OCI-LY3 (cell line): ENCODE data around the gene BABAM2.

Source experiments
- H2AFZ ChIP-seq: fragments of 200-600, 300-600 bp; shearing (Covaris generic); 2 replicates; pipeline ENCODE4 v1.6.0; 2014; ENCODE audit warnings: antibody characterized with exemption, low read depth, low read length
- H3K27ac ChIP-seq: fragments of 200-600, 300-600 bp; sonication (generic); 2 replicates; pipeline ENCODE4 v1.5.1; 2014; ENCODE audit warnings: mild to moderate bottlenecking, low read length, moderate library complexity, mixed read lengths
- H3K27me3 ChIP-seq: fragments of 200-600, 300-600 bp; sonication (generic); 2 replicates; pipeline ENCODE4 v1.6.1; 2014; ENCODE audit warnings: low read depth, low read length, mixed read lengths
- H3K36me3 ChIP-seq: fragments of 200-600, 300-600 bp; sonication (generic); replicated peaks from 2 replicates; pipeline ENCODE3; 2014; ENCODE audit warnings: low read depth, low read length, mixed read lengths
- H3K4me1 ChIP-seq: fragments of 300-600, 200-600 bp; sonication (generic); 2 replicates; pipeline ENCODE4 v1.6.1; 2014; ENCODE audit warnings: low read length, mixed read lengths
- H3K4me2 ChIP-seq: fragments of 200-600, 300-600 bp; sonication (generic); 2 replicates; pipeline ENCODE4 v1.6.1; 2014; ENCODE audit warnings: low read length, mixed read lengths
- H3K4me3 ChIP-seq: fragments of 300-600, 200-600 bp; sonication (generic); 2 replicates; pipeline ENCODE4 v1.5.1; 2014; ENCODE audit warnings: antibody characterized with exemption, mild to moderate bottlenecking, low read length, moderate library complexity
- H3K79me2 ChIP-seq: fragments of 300-600, 200-600 bp; shearing (Covaris generic); 2 replicates; pipeline ENCODE4 v1.6.1; 2014; ENCODE audit warnings: mild to moderate bottlenecking, low read length, mixed read lengths
- H3K9ac ChIP-seq: fragments of 300-600, 200-600 bp; shearing (Covaris generic); 2 replicates; pipeline ENCODE4 v1.6.0; 2014; ENCODE audit warnings: mild to moderate bottlenecking, low read length, moderate library complexity
- H3K9me3 ChIP-seq: fragments of 200-600, 300-600 bp; shearing (Covaris generic); 2 replicates; pipeline ENCODE4 v1.6.1; 2014; ENCODE audit warnings: low read length, mixed read lengths; ENCODE audit not compliant: insufficient read depth
- H4K20me1 ChIP-seq: fragments of 200-600, 300-600 bp; sonication (generic); 2 replicates; pipeline ENCODE4 v1.6.1; 2016; ENCODE audit warnings: low read length, mixed read lengths; ENCODE audit not compliant: insufficient read depth
- EZH2phosphoT487 ChIP-seq: fragments of 200-600 bp; shearing (Covaris generic); IDR thresholded peaks from 2 replicates; pipeline ENCODE4 v1.6.1; 2018; ENCODE audit warnings: antibody characterized with exemption, mixed run types, low read depth
- TF ChIP-seq, protein P1 (sequence below): fragments of 200-600, 300-600 bp; sonication (generic); IDR thresholded peaks from 2 replicates; pipeline ENCODE4 v1.5.1; 2014; ENCODE audit warnings: antibody characterized with exemption, low read length, low read depth

BABAM2 gene

DNA sequence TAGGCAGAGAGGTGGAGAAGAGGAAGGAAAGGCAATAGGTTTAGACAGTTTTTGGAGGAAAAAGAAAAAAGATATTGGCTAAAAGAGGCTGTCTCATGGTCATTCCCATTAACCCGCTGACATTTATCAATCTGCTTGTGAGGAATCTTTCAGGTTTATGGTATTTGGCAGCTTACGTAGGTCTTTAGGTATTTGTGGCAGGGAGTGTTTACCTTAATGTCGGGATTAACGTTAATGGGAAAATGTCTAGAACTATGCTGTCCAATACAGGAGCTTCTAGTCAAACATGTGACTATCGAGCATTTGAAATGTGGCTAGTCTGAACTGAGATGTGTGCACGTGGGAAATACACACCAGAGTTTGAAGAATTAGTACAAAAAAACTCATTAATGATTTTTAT, 144.2 kb downstream of the BABAM2 start:
- Histone ChIP-seq H3K36me3 (no peaks in the 10 kb centered on the region), H3K79me2 (no peaks in the 10 kb centered on the region), H3K9ac (no peak overlapping the region), H3K9me3 (no peaks in the 10 kb centered on the region), H4K20me1 (no peaks in the 10 kb centered on the region), H3K27ac (no peak overlapping the region), H2AFZ (no peak overlapping the region), H3K4me3 (no peak overlapping the region), H3K4me1 (no peaks in the 10 kb centered on the region), H3K4me2 (no peak overlapping the region), H3K27me3 (no peaks in the 10 kb centered on the region)
- TF ChIP-seq EZH2phosphoT487: no peak
- TF ChIP-seq, protein P1, sequence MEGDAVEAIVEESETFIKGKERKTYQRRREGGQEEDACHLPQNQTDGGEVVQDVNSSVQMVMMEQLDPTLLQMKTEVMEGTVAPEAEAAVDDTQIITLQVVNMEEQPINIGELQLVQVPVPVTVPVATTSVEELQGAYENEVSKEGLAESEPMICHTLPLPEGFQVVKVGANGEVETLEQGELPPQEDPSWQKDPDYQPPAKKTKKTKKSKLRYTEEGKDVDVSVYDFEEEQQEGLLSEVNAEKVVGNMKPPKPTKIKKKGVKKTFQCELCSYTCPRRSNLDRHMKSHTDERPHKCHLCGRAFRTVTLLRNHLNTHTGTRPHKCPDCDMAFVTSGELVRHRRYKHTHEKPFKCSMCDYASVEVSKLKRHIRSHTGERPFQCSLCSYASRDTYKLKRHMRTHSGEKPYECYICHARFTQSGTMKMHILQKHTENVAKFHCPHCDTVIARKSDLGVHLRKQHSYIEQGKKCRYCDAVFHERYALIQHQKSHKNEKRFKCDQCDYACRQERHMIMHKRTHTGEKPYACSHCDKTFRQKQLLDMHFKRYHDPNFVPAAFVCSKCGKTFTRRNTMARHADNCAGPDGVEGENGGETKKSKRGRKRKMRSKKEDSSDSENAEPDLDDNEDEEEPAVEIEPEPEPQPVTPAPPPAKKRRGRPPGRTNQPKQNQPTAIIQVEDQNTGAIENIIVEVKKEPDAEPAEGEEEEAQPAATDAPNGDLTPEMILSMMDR: no peak

DNA sequence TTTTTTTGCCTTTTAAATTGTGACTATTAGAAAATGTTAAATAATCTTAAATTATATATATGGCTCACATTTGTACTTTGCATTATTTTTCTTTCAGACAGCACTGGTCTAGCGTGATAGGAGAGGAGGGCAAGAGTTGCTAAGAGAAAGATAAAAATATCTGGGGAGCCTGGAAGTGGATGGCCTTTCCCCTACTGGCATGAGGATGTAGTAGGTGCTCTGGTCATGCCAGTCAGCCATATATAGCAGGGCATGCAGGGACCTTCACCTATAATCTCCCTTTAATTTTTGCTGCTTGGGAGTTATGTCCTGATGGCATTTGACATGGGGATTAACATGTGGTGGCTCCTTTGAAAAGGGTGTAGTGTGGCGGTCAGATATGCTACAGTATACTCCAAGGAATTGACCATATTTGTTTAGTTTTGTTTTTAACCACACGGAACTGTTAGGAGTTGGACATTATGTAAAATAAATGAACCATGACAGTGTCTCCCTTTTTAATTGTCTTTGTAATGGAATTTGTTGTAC, 144.7 kb downstream of the BABAM2 start:
- H3K79me2 ChIP-seq: no peaks in the 10 kb centered on the region
- no peaks in the 10 kb centered on the region for H4K20me1 ChIP-seq
- H3K4me3 ChIP-seq: no peak overlapping the region
- no peak overlapping the region for H3K9ac ChIP-seq
- H3K4me2 ChIP-seq: no peak overlapping the region
- TF ChIP-seq EZH2phosphoT487: no peak
- TF ChIP-seq, protein P1: no peak
- no peaks in the 10 kb centered on the region for H3K9me3 ChIP-seq
- no peaks in the 10 kb centered on the region for H3K36me3 ChIP-seq
- no peak overlapping the region for H3K27ac ChIP-seq
- H3K4me1 ChIP-seq: no peaks in the 10 kb centered on the region
- no peaks in the 10 kb centered on the region for H3K27me3 ChIP-seq
- no peak overlapping the region for H2AFZ ChIP-seq

DNA sequence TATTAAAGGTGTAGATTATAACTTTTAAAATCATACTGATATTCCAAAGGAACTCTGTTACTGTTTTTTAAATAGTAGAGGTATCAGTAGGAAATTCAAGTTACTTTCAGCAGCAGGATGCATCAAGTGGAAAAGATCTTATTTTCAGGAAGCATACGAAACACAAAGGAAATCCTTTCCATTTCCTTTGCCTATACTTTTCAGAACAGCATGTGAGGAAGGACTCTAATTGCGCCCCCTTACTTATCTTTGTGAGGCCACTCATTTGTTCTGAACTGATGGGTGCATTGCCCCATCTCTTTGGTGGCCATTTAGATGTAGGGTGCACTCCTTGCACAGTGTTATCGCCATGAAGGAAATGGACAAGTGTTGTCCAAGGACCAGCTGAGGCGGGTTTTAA, 145.3 kb downstream of the BABAM2 start:
- Histone ChIP-seq H3K4me2 (no peak overlapping the region), H3K36me3 (no peaks in the 10 kb centered on the region), H3K27me3 (no peaks in the 10 kb centered on the region), H3K4me1 (no peaks in the 10 kb centered on the region), H3K27ac (no peak overlapping the region), H4K20me1 (no peaks in the 10 kb centered on the region), H3K9me3 (no peaks in the 10 kb centered on the region), H3K9ac (no peak overlapping the region), H2AFZ (no peak overlapping the region), H3K4me3 (no peak overlapping the region), H3K79me2 (no peaks in the 10 kb centered on the region)
- no peak for TF ChIP-seq EZH2phosphoT487
- TF ChIP-seq, protein P1: no peak

DNA sequence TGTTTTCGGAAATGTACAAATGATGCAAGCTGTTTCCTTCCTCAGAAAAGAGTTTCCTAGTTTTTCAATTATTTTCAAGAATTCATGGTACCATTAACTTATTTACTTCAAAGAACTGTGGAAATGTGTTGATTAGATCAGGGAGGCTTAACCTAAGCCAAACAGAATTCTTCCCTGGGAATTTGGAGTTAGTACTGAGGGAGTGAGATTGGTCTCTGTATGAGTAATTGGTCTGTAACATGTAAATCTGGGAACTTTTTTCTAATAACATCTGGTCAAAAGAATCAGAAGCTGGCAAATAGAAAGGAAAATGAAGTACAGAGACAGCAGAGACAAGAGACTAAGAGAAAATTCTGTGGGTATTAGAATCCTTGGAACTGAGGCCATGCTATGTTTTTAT, 145.8 kb downstream of the BABAM2 start:
- H2AFZ ChIP-seq: no peak overlapping the region
- no peak overlapping the region for H3K4me2 ChIP-seq
- H3K9ac ChIP-seq: no peak overlapping the region

More for the DNA sequence above, 145.8 kb downstream of the BABAM2 start:
- Histone ChIP-seq H3K4me1 (no peaks in the 10 kb centered on the region), H3K36me3 (no peaks in the 10 kb centered on the region), H3K4me3 (no peak overlapping the region), H3K27me3 (no peaks in the 10 kb centered on the region), H3K27ac (no peak overlapping the region), H3K9me3 (no peaks in the 10 kb centered on the region), H3K79me2 (no peaks in the 10 kb centered on the region), H4K20me1 (no peaks in the 10 kb centered on the region)
- TF ChIP-seq, protein P1: no peak
- TF ChIP-seq EZH2phosphoT487: no peak
